DMS 273 treated with DMSO at 0.1 percent for 48 hours (cell line): ENCODE results near the gene MYO3B.
"Not testable (repeated sequence)": the region's sequence is repeated elsewhere in the genome, so short reads cannot be mapped to it uniquely, and the experiment has no call there.

ENCODE experiments used
- DNase-seq: peaks from one replicate; lab custom pipeline; 2025; lab: John Stamatoyannopoulos, UW

Gene MYO3B

DNA sequence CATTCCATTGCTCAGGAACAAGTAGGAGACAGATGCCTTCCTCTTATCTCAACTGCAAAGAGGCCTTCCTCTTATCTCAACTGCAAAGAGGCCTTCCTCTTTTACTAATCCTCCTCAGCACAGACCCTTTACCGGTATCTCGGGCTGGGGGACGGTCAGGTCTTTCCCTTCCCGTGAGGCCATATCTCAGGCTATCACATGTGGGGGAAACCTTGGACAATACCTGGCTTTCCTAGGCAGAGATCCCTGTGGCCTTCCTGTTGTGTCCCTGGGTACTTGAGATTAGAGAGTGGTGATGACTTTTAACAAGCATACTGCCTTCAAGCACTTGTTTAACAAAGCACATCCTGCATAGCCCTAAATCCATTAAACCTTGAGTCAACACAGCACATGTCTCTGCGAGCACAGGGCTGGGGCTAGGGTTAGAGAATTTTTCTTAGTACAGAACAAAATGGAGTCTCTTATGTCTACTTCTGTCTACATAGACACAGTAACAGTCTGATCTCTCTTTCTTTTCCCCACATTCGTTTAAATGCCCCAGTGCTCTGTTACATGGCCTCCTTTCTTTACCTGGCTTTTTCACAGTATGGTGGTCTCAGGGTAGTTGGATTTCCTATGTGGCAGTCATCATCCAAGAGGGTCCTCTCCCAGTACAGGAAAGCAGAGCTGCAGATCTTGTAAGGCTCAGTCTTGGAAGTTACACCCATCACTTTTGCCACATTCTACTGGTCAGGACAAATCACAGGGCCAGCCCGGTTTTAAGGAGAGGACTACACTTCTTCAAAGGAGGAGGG lies 86.0 kb downstream of the MYO3B start:
- not testable (repeated sequence) for DNase-seq

DNA sequence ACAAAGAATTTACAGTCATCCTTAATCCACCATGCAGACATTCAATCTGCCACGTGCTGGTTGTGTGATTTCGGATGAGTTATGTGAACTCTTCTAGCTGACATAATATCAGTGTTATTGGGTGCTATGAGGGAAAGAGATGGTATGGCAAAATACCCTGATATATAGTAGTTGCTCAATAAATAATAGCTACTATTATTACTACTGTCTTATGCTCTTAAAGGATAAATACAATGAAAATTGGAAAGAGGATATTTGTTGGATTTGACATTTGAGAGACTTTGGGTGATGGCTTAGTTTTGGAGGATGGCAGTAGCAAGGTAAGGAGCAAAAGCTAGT lies 86.5 kb downstream of the MYO3B start:
- DNase-seq: no peak

DNA sequence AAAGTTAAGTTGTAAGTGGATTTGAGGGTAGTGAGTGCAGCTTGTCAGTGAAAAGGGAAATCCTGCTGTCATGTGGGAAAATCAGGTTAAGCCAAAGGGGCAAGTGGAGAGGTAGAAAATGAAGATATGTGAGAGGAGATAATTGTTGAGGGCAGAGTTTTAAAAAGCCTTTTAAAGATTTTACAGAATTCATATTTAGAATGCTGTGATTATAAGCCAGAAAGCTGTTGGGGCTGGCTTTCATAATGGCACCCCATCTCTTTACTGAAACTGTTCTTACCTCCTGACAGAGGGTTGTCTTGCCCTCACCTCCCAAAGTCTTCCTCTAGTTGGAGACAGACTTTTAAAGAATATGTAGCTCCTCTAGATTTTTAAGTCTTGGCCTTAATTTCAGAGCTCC lies 86.9 kb downstream of the MYO3B start:
- no peak for DNase-seq

DNA sequence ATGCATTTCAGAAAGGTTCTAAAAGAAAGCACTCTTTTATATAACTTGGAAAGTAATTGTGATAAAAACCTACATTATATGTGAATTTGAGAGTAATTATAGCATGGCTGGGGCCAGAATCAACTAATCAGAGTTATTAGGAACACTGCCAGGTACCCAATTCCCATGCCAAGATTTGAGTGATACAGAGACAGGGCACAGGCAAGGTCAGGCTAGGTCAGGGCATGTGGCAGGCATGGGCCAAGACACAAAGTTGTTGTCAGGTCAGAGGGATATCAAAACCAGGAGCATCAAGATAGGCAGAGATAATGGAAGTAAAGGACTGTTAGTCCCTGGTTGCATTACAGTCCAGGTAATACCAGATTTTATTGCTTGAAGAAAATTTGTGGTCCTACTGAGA lies 87.4 kb downstream of the MYO3B start:
- no peak for DNase-seq

DNA sequence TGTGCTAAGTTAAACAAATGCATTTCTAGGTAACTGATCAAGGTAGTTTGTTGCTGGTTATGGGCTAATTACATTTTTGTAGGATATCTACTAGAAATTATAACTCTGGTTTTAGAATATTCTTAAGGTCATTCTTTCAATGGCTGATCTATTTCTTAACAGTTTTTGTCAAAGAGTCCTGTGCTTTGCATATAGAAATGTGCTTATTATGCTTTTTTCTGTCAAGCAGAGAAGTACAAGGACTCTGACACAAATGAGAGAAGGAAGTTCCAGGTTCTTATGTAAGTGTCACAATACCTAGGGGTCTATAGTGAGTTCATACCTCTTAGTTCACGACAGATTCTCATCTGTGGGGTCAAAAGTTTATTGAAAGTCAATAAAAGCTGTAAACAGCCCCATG lies 88.4 kb downstream of the MYO3B start:
- DNase-seq: no peak

DNA sequence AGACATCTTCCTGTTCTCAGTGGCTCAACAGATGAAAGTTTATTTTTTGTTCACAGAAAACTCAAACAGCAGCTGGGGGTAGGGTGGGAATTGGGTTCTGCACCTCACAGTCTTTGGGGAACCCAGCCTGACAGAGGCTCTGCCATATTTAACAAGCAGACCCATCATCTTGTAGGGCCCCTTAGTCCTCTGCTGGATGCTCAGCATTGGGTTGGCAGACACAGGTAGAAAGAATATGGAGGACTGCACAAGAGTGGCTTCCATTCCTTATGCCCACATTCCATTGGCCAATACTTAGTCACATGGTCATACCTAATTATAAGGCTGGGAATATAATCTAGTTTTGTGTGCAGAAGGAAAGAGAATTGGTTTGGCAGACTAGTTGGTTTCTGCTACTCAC lies 89.1 kb downstream of the MYO3B start:
- no peak for DNase-seq

DNA sequence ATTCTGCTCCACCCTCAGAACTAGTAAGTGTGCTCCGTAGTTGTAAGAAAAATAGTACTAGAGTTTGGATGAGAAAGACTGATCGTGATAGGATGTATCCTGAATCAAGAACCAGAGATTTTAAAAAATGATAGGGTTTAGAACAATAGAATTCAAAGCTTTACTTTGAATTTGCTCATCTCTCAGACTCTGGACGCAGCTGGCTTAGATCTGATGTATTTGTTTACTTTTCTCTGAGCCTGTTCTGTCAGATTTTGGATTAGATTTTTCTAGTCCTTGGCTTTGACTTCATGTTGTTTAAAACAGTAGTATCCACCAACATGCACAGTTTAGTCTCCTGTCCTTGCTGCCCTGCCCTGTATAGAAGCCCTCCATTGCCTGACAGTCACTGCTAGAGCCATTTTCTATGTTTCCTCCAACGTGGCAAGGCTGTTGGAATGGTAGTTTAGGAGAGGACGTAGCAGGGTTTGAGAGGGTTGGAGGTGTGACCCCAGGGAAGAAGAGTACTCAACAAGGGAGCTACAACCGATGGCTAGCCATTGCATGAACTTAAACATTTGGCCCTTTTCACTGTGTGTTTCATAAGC lies 92.4 kb downstream of the MYO3B start:
- no peak for DNase-seq

DNA sequence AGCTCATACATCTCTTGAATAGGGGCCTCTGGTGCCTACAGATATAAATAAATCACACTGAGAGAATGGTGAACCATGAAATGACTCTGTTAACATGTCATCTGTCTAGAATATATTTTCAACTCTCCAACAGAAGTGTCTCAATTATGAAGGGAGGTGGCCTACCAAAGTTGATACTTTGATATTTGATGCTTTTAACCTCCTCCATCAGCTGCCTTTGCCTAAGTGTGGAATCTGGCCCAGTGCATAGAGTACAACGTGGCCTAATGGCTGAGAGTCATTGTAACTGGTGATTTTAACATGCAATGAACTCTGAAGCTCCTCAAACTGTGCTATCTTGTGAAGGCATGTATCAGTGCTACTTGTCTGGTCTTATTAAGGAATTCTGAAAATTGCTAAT lies 93.4 kb downstream of the MYO3B start:
- DNase-seq: peak; percentile 18

DNA sequence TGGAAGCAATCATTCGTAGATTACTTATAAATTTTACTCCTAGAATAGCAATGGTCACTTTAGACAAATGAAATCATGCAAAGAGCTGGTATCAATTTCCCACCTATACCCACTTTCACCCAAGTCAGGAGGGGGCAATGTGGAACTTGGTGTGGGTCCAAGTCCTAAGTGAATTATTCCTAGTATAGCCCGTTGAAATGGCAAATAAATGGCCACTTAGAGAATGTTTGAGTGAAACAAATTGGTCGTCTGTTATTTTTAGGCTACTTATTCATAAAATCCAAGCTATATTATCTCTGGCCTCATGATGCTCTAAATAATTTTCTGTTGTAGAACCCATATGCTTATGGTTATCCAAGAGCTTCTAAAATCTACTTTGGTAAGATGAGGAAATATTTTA lies 98.1 kb downstream of the MYO3B start:
- no peak for DNase-seq

DNA sequence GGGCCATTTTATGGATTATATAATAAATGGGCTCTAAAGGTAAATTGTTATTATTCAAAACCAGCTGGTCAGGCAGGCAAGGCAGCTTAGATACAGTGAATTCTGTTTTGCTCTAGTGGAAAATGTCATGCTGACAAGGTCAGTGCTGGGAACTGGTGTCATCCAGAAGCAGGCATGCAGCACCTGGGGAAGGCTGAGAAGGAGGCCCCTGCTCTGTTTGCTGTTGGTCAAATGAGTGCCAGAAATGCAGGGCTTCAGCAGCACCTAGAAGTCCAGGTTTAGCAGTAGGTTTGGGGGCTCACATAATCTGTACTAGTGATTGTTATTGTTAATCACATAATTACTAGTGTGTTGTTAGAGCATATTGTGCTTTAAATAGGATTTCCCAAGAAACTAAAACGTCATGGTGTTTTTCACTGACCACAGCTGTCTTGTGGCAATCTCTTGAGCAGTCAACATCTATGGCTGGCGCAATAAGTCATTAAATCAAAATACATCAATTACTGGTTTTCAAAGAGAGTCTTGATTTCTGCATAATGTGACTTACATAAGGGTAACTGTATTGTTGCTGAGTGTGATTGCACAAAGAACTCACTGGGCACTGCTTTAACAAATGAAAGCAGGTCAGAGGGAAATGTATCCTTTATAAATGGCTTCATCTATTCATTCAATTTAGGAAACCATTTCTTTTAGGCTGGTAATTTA lies 99.1 kb downstream of the MYO3B start:
- DNase-seq: no peak

DNA sequence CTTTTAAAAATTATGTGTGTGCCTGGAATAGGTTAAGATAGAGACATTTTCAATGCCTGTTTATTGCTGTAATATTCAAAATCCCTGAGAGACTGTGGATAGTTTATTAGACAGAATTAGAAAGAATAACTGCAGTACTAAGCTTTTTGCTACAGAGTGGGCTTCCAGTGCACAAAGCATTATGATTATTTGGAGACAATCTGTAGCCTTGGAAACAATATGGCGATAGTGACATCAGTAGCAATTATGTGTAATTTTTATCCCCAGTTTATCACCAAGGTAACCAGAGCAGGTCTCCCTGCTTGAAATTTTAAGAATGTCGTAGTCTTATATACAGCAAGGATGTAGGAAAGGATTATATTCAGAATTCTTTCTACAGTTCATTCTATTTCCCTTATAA lies 100.0 kb downstream of the MYO3B start:
- no peak for DNase-seq

DNA sequence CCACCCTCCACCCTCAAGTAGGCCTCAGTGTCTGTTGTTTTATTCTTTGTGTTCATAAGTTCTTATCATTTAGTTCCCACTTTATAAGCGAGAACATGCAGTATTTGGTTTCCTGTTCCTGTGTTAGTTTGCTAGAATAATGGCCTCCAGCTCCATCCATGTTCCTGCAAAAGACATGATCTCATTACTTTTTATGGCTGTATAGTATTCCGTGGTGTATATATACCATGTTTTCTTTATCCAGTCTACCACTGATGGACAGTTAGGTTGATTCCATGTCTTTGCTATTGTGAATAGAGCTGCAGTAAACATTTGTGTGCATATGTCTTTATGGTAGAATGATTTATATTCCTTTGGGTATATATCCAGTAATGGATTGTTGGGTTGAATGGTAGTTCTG lies 101.7 kb downstream of the MYO3B start:
- not testable (repeated sequence) for DNase-seq

DNA sequence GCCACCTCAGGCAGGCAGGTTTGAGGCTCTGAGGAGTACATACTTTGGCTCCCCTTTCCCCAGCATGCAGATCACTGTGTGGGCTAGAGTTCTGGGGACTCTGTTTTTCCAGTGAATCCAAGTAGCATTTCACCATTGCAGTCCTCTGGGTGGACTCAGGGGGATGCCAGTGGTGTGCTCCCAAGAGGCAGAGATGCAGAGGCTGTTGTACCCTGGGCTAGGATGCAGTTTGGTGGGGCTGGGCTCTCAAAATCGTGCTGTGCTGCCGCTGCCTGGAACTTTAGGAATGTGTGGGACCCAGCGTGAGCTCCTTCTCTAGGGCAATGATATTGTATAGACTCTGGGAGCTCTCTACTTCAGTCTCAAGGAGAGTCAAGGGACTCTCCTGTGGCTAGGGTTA lies 104.9 kb downstream of the MYO3B start:
- DNase-seq: no peak

DNA sequence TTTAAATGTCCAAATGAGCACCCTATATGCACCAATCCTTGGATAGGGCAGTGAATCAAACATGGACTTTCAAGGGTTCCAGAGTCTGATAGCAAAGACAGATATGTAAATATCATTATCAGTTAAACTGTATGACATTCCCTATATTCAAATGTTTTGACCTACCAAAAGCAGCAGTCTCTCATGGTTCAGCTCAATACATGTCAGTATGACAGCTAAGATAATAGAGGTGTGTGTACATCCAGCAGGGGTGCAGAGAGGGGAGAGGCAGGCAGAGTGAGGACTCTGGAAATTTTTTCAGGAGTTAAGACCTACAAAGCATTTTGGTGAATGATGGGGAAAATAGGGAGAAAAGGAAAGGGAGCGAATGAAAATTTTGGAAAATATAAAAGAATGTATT lies 106.3 kb downstream of the MYO3B start:
- DNase-seq: no peak

DNA sequence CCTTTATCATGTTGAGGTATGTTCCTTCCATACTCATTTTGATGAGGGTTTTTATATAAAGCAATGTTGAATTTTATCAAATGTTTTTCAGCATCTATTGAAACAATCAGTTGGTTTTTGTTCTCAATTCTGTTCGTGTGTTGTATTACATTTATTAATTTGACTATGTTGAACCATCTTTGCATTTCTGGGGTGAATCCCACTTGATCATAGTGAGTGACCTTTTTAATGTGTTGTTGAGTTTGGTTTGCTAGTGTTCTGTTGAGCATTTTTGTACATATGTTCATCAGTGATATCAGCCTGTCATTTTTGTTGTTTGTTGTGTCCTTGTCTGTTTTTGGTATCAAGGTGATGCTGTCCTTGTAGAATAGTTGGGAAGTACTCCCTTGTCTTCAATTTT lies 110.9 kb downstream of the MYO3B start:
- no peak for DNase-seq

DNA sequence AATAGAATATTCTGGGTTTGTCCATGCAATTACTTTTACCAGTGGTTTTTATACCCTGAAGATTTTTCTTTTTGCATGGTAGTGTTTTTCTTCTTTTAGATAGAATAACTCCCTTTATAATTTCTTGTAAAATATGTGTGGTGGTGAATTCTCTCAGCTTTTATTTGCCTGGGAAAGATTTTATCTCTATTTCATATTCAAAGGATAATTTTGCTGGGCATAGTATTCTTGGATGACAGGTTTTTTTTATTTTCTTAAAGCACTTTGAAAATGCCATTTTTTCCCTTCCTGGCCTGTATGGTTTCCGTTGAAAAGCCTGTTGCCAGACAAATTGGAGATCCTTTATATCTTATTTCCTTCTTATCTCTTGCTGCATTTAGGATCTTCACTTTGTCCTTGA lies 113.5 kb downstream of the MYO3B start:
- DNase-seq: no peak

DNA sequence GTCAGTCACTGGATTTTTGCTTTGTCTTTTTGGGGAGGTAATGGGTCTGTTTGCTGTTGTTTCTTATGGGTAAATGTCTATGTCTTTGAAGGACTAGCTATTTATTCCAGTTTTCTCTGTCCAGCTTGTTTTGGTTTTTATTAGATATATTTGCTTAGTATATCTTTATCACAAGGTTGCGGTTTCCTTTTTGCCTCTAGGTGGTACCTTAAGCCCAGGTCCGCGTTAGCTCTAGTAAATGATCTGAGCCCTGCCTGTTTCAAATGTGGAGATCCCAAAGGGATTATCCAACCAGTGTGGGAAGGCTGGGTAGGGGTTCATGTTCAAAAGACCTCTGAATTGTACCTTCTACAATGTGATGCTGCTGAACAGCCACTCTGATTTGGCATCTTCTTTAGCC lies 114.5 kb downstream of the MYO3B start:
- DNase-seq: no peak

DNA sequence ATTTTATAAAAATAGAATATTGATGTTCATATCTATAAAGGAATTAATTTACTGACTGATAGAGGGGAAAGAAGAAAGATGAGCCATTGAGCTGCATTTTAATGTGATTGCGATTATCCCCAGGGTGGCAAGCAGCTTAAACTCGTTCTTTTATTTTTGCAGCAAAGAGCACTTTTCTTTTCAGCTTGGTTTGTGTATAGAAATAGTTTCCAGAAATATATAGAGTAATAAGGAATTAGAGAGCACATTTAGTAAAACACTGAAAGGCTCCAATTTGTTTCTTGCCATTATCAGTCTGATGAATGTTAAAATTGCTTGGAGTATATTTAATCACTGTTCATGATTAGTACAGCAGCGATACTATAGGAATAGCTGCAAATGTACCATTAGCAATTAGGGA lies 119.5 kb downstream of the MYO3B start:
- no peak for DNase-seq

DNA sequence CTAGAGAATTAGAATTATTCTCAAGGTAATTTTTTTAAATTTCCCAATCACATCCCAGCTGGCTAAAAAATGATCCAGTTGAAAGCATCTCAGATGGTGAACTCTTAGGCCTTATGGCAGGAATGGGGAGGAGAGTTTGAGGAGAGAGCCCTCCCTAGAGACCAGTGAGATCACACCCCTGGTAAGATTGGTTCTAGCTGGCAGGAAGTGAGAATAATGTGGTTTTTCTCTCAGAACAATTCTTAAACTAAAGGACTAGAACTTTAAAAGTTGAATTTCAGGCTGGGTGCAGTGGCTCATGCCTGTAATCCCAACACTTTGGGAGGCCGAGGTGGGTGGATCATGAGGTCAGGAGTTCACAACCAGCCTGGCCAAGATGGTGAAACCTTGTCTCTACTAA lies 120.2 kb downstream of the MYO3B start:
- DNase-seq: no peak

DNA sequence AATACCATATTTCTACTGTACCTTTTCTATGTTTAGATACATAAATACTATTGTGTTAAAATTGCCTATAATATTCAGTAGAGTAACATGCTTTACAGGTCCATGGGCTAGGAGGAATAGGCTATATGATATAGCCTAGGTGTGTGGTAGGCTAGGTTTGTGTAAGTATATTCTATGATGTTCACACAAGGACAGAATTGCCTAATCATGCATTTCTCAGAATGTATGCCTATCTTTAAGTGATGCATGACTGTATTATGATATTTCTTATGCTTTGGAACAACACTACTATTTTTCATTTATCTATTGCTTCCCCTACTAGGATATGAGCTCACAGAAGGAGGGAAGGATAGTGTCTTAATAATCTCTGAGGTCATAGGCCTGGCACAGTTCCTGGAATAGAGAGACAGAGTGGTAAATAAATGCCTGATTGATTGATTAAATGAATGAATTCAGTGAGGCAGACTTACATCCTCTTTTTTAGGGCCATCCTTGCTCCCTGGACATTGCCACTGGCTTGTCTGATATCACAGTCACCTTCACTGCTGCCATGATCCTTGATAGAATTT lies 121.0 kb downstream of the MYO3B start:
- no peak for DNase-seq

DNA sequence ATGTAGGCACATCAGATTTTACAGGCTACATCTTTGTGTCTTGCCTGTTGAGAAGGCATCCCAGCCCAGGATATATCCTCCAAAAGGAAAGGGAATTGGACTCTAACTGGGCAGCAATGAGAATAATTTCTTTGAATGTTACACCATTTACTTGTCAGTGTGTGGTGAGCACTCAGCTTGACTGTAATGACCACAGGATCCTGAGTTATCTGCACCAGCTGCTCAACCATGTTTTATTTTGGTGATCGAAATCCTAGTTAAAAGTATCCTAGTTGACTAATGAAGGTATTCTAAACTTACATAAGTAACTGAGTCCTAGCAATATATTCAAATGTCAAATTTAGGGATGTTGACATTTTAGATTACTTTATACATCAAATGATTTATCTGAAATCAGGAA lies 123.0 kb downstream of the MYO3B start:
- DNase-seq: no peak

DNA sequence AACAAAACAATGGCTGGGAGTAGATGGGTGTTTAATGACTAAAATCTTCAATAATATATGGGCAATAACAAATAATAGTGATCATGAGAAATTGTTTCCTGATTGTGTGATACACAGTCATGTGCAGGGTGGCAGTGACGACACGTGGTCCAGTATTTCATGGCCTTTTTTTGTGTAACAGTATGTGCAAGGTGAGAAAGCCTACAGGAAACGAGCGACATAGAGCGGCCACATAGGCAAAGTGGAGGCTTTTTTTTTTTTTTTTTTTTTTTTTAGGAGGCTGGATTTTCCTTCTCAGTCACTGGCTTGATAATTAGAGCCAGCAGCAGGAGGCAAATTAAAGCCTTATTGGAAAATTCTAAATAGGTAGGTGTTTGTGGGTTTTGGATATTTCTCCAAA lies 123.7 kb downstream of the MYO3B start:
- no peak for DNase-seq

DNA sequence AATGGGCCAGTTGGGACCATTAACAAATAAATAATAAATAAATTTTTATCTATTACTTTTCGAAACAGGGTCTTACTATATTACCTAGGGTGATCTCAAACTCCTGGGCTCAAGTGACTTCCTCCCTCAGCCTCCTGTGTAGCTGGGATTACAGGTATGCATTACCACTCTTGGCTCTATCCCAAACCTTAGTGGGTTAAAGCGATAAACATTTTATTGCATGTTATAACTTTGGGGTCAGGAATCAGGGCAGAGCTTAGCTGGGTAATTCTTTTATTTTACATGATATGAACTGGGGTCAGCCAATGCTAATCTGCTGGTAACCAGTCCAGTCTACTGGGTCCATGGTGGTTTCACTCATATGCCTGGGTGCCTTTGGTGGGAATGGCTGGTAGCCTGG lies 127.8 kb downstream of the MYO3B start:
- DNase-seq: no peak
